Airway epithelial cell (primary cell): ENCODE results near the gene SCYGR6. TPM values are rescaled to one million over a fixed set of nuclear protein-coding genes. Genes with fewer than 3 reads are reported as not detected.

ENCODE experiments used
- total RNA-seq: library from RNA; depleted of rRNA; stranded (reverse); fragments of >200 nt; gene quantifications from 2 replicates; pipeline ENCODE4 v1.2.3, GENCODE V29; 2015

The SCYGR6 gene, protein sequence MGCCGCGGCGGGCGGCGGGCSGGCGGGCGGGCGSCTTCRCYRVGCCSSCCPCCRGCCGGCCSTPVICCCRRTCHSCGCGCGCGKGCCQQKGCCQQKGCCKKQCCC
- not detected in 2 replicates for total RNA-seq

DNA sequence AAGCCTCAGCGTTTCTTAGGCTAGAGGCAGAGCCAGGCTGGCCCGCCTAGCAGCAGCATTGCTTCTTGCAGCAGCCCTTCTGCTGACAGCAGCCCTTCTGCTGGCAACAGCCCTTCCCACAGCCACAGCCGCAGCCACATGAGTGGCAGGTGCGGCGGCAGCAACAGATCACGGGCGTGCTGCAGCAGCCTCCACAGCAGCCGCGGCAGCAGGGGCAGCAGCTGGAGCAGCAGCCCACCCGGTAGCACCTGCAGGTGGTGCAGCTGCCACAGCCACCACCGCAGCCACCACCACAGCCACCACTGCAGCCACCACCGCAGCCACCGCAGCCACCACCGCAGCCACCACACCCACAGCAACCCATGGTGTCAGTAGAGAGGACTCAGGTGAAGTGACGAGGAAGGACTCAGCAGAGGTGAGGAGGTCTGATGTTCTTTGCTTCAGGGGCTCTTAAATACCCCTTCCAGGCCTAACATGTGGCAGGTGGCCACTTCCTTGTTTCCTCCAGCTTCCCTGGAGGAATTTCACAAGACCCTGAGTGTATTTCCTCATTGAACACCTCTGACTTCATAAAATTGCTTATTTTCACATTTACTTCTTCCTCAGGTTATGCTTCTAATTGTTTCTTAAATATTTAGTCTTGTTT lies at the start of gene SCYGR6:
Gene SCYGR6, minus strand, starts transcription at position 364 of the 646 bp plus-strand sequence. Its CDS starts 0 bp downstream, at position 364.

DNA sequence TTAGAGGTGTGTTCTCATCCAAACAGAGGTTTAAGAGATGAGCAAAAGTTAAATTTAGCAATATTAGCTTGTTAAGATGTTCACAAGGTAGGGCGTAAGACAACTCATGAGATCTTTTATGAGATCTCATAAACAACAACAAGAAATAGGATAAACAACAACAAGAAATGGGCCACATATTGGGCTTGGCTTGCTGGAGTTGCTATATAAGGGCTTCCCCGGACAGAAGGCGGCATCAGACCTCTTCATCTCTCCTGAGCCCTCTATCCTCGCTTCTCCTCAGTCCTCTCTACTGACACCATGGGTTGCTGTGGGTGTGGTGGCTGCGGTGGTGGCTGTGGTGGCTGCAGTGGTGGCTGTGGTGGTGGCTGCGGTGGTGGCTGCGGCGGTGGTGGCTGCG lies 21.0 kb upstream of the SCYGR6 start, which contains the start of gene SCYGR8:
Gene SCYGR8, plus strand, starts transcription at position 301 of the 400 bp plus-strand sequence. Its CDS starts 0 bp downstream, at position 301.

GRCh38 chr2:227728035-227728434 lies 3.5 kb upstream of the SCYGR6 start, which contains the start of gene SCYGR7:
SCYGR7 (plus strand) TSS chr2:227728335; CDS start chr2:227728335, 0 bp downstream.

DNA sequence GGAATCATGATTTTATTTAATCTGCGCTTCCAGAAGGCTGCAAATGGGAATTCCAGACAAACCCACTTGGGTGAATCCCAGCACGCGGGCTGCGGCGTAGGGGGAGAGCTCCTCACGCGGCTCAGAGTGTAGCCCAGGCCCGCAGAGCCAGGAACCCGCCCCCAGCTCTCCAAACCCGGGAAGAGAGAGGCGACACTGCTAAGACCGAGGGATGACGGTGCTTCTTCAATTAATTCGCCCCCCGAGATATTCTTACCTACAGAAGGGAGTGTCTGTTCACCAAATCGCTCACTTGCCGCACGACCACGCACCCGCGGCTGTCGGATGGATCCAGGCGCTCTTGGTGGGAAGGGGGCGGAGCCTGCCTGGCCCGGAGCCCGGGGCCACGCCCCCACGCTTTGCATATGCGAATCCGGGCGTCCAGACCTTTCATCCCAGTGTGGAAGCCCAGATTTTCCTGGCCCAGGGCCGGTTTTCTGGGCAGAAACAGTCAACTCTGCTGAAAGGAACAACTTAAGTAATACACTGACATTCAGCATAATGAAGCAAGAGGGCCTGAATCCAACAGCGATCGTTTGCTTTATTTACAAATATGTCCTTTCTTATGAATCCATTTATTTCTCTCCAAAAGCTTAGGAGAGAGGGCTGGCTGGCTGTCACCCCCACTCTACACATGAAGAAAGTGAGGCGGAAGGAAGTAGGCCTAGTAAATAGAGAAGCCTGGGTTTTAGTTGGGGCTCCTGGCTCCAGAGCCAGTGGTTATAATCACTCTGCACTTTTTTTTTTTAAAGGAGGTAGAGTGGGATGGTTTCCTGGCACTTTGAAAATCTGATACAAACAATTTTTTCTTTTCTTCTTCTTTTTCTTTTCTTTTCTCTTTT lies 6.6 kb downstream of the SCYGR6 start, which contains the start of gene SLC19A3:
Gene SLC19A3, minus strand, starts transcription at position 342 of the 881 bp plus-strand sequence. CDS start 15,710 bp downstream, outside the sequence.

Other genes with a start within 250 kb of the SCYGR6 start
- not detected in 2 replicates for gene SCYGR2, start 125.9 kb downstream of the SCYGR6 start, total RNA-seq
- not detected in 2 replicates for gene SCYGR3, start 109.9 kb downstream of the SCYGR6 start, total RNA-seq
- not detected in 2 replicates for gene SCYGR4, start 107.3 kb downstream of the SCYGR6 start, total RNA-seq
- gene SCYGR5, start 58.0 kb downstream of the SCYGR6 start, total RNA-seq: not detected in 2 replicates
- 0.23 and 0.42 TPM in 2 replicates for gene SLC19A3, start 6.7 kb downstream of the SCYGR6 start, total RNA-seq
- not detected in 2 replicates for gene SCYGR7, start 3.6 kb upstream of the SCYGR6 start, total RNA-seq
- not detected in 2 replicates for gene SCYGR8, start 21.1 kb upstream of the SCYGR6 start, total RNA-seq
- gene CCL20, start 89.1 kb upstream of the SCYGR6 start, total RNA-seq: 14.9 and 17.5 TPM in 2 replicates
- 0.35 and 0.79 TPM in 2 replicates for gene DAW1, start 146.9 kb upstream of the SCYGR6 start, total RNA-seq